ENCODE results near the gene ABCC1. TPM values are rescaled to one million over a fixed set of nuclear protein-coding genes. Genes with fewer than 3 reads are reported as not detected.

The ABCC1 gene
- total RNA-seq, 1 experiment from 2014 or later: 25.0 TPM

GRCh38 chr16:16144416-16144815 is 195.0 kb downstream of the ABCC1 start:
- H3K4me1 ChIP-seq (ENCODE audit: insufficient read depth, low read length, poor library complexity, severe bottlenecking): no peaks in the 10 kb centered on the region
- ChIA-PET POLR2A (ENCODE audit: low non-redundant PET) (no interaction called here), CTCF (no interaction called here)
- TF ChIP-seq CTCF (conservative IDR thresholded peaks at IDR 0.05; ENCODE audit: low read depth, low read length) (no peak), EZH2 (IDR thresholded peaks at IDR 0.05; ENCODE audit: borderline replicate concordance, low read depth, low read length, poor library complexity, severe bottlenecking) (no peak)
- H3K9me3 ChIP-seq (ENCODE audit: low read depth, low read length, poor library complexity, severe bottlenecking): no peaks in the 10 kb centered on the region
- peaks cover 7% of the 10 kb centered on the region for H3K36me3 ChIP-seq (ENCODE audit: insufficient read depth, low read length, poor library complexity, severe bottlenecking)
- no peak overlapping the region for H3K4me3 ChIP-seq (ENCODE audit: low read depth, low read length, poor library complexity, severe bottlenecking)
- H3K27ac ChIP-seq (ENCODE audit: low read depth, low read length, poor library complexity, severe bottlenecking): no peak overlapping the region
- intact Hi-C loops (cut with micrococcal nuclease; ENCODE audit: unreplicated experiment): no loop called here
- BruUV-seq (replicated peaks): no TSS peak
- H3K27me3 ChIP-seq (replicated peaks; ENCODE audit: insufficient read depth, low read depth, low read length, poor library complexity): no peaks in the 10 kb centered on the region
- DNase-seq (ENCODE audit: low spot score): no peak

- DNase-seq (ENCODE audit: low spot score): no peak
- no peak overlapping the region for H3K27ac ChIP-seq (ENCODE audit: low read depth, low read length, poor library complexity, severe bottlenecking)
- intact Hi-C loops (cut with micrococcal nuclease; ENCODE audit: unreplicated experiment): no loop called here
- H3K27me3 ChIP-seq (replicated peaks; ENCODE audit: insufficient read depth, low read depth, low read length, poor library complexity): no peaks in the 10 kb centered on the region
- CTCF ChIA-PET: no interaction called here
- no peak overlapping the region for H3K4me3 ChIP-seq (ENCODE audit: low read depth, low read length, poor library complexity, severe bottlenecking)
- POLR2A ChIA-PET (ENCODE audit: low non-redundant PET): no interaction called here
- H3K9me3 ChIP-seq (ENCODE audit: low read depth, low read length, poor library complexity, severe bottlenecking): no peaks in the 10 kb centered on the region
- TF ChIP-seq EZH2 (IDR thresholded peaks at IDR 0.05; ENCODE audit: borderline replicate concordance, low read depth, low read length, poor library complexity, severe bottlenecking) (no peak), CTCF (conservative IDR thresholded peaks at IDR 0.05; ENCODE audit: low read depth, low read length) (no peak)
- no TSS peak for BruUV-seq (replicated peaks)
- H3K4me1 ChIP-seq (ENCODE audit: insufficient read depth, low read length, poor library complexity, severe bottlenecking): no peaks in the 10 kb centered on the region
- peaks cover 7% of the 10 kb centered on the region for H3K36me3 ChIP-seq (ENCODE audit: insufficient read depth, low read length, poor library complexity, severe bottlenecking)
Measured at GRCh38 chr16:16145286-16145685, 195.9 kb downstream of the ABCC1 start.

- H3K4me1 ChIP-seq (ENCODE audit: insufficient read depth, low read length, poor library complexity, severe bottlenecking): no peaks in the 10 kb centered on the region
- H3K4me3 ChIP-seq (ENCODE audit: low read depth, low read length, poor library complexity, severe bottlenecking): no peak overlapping the region
- H3K27ac ChIP-seq (ENCODE audit: low read depth, low read length, poor library complexity, severe bottlenecking): no peak overlapping the region
- BruUV-seq (replicated peaks): no TSS peak
- no peaks in the 10 kb centered on the region for H3K9me3 ChIP-seq (ENCODE audit: low read depth, low read length, poor library complexity, severe bottlenecking)
- TF ChIP-seq CTCF (conservative IDR thresholded peaks at IDR 0.05; ENCODE audit: low read depth, low read length) (no peak), EZH2 (IDR thresholded peaks at IDR 0.05; ENCODE audit: borderline replicate concordance, low read depth, low read length, poor library complexity, severe bottlenecking) (no peak)
- no peak for DNase-seq (ENCODE audit: low spot score)
- H3K36me3 ChIP-seq (ENCODE audit: insufficient read depth, low read length, poor library complexity, severe bottlenecking): peaks cover 3% of the 10 kb centered on the region
- intact Hi-C loops (cut with micrococcal nuclease; ENCODE audit: unreplicated experiment): no loop called here
- ChIA-PET POLR2A (ENCODE audit: low non-redundant PET) (no interaction called here), CTCF (no interaction called here)
- H3K27me3 ChIP-seq (replicated peaks; ENCODE audit: insufficient read depth, low read depth, low read length, poor library complexity): no peaks in the 10 kb centered on the region
Measured at GRCh38 chr16:16146380-16147315, 197.2 kb downstream of the ABCC1 start.
